Neural cell (in vitro differentiated cells): ENCODE data around the gene ZNF496. TPM values are rescaled to one million over a fixed set of nuclear protein-coding genes. Genes with fewer than 3 reads are reported as not detected.

Experiments
- H2AFZ ChIP-seq: fragments of 200-600, 300-800 bp; sonication (generic), shearing (Covaris generic); 2 replicates; pipeline ENCODE4 v1.6.0; 2014; ENCODE audit warnings: low read depth, mild to moderate bottlenecking, antibody characterized with exemption, low read length, moderate library complexity
- H3F3A ChIP-seq: fragments of 200-600 bp; shearing (Covaris generic); 2 replicates; pipeline ENCODE4 v1.6.1; 2016; ENCODE audit warnings: mild to moderate bottlenecking, moderate library complexity, mixed read lengths, antibody characterized with exemption, low read length; ENCODE audit not compliant: insufficient read depth, poor library complexity, severe bottlenecking
- H3K27ac ChIP-seq: fragments of 200-600, 300-800 bp; sonication (generic), shearing (Covaris generic); 2 replicates; pipeline ENCODE4 v1.5.1; 2014; ENCODE audit warnings: mild to moderate bottlenecking, low read length, moderate library complexity
- H3K27me3 ChIP-seq: fragments of 300-800, 200-600 bp; sonication (generic), shearing (Covaris generic); 2 replicates; pipeline ENCODE4 v1.6.0; 2014; ENCODE audit warnings: mild to moderate bottlenecking, low read depth, low read length, moderate library complexity; ENCODE audit not compliant: insufficient read depth
- H3K36me3 ChIP-seq: fragments of 300-800, 200-600 bp; sonication (generic), shearing (Covaris generic); 2 replicates; pipeline ENCODE4 v1.5.1; 2014; ENCODE audit warnings: mild to moderate bottlenecking, antibody characterized with exemption, low read length, moderate library complexity; ENCODE audit not compliant: insufficient read depth
- H3K4me2 ChIP-seq: fragments of 300-800, 200-600 bp; sonication (generic), shearing (Covaris generic); 2 replicates; pipeline ENCODE4 v1.6.0; 2014; ENCODE audit warnings: mild to moderate bottlenecking, low read length
- H3K4me3 ChIP-seq: fragments of 300-800, 200-600 bp; sonication (generic), shearing (Covaris generic); 2 replicates; pipeline ENCODE4 v1.5.1; 2014; ENCODE audit warnings: mild to moderate bottlenecking, low read length, moderate library complexity
- H3K79me2 ChIP-seq: fragments of 200-600 bp; shearing (Covaris generic); replicated peaks from 2 replicates; pipeline ENCODE4 v1.6.0; 2014; ENCODE audit warnings: mild to moderate bottlenecking, low read length, moderate library complexity; ENCODE audit not compliant: insufficient read depth
- H3K9ac ChIP-seq: fragments of 300-800, 200-600 bp; sonication (generic), shearing (Covaris generic); 2 replicates; pipeline ENCODE4 v1.6.1; 2016; ENCODE audit warnings: mild to moderate bottlenecking, low read length, mixed read lengths
- H3K9me2 ChIP-seq: fragments of 200-600 bp; shearing (Covaris generic); 2 replicates; pipeline ENCODE4 v1.6.1; 2016; ENCODE audit warnings: mild to moderate bottlenecking, low read length, mixed read lengths; ENCODE audit not compliant: insufficient read depth
- H3K9me3 ChIP-seq: fragments of 200-600, 300-800 bp; sonication (generic), shearing (Covaris generic); 2 replicates; pipeline ENCODE4 v1.6.1; 2016; ENCODE audit warnings: mild to moderate bottlenecking, mixed run types, low read length, moderate library complexity, mixed read lengths
- H4K20me1 ChIP-seq: fragments of 200-600 bp; shearing (Covaris generic); 2 replicates; pipeline ENCODE4 v1.6.1; 2016; ENCODE audit warnings: mild to moderate bottlenecking, mixed run types; ENCODE audit not compliant: insufficient read depth
- EP300 ChIP-seq: fragments of 450-650 bp; conservative IDR thresholded peaks from 2 replicates; pipeline ENCODE4 v1.6.1; 2014; ENCODE audit warnings: antibody characterized with exemption, mild to moderate bottlenecking, moderate library complexity; ENCODE audit not compliant: poor library complexity, severe bottlenecking
- EZH2 ChIP-seq: fragments of 200-600, 300-800 bp; shearing (Covaris generic), sonication (generic); IDR thresholded peaks from 2 replicates; pipeline ENCODE4 v1.6.1; 2014; ENCODE audit warnings: antibody characterized with exemption, low read length, borderline replicate concordance, mild to moderate bottlenecking; ENCODE audit not compliant: insufficient read depth, poor library complexity, severe bottlenecking
- POLR2AphosphoS5 ChIP-seq: IDR thresholded peaks from 2 replicates; pipeline ENCODE4 v1.6.1; 2012
- RAD21 ChIP-seq: fragments of 450-650 bp; conservative IDR thresholded peaks from 2 replicates; pipeline ENCODE4 v1.6.1; 2014; ENCODE audit warnings: antibody characterized with exemption, mild to moderate bottlenecking, moderate library complexity
- SMC3 ChIP-seq: fragments of 450-650 bp; conservative IDR thresholded peaks from 2 replicates; pipeline ENCODE4 v1.6.1; 2014; ENCODE audit warnings: antibody characterized with exemption, mild to moderate bottlenecking, moderate library complexity; ENCODE audit not compliant: poor library complexity
- TAF1 ChIP-seq: IDR thresholded peaks from 2 replicates; pipeline ENCODE4 v1.6.1; 2012; ENCODE audit warnings: low read depth
- polyA plus RNA-seq: library from polyadenylated mRNA; depleted of rRNA; stranded (reverse); fragments of >200 nt; gene quantifications from 2 replicates; pipeline ENCODE4 v1.2.3, GENCODE V29; 2014
- TF ChIP-seq, protein P1 (sequence below): fragments of 450-650 bp; IDR thresholded peaks from 2 replicates; pipeline ENCODE4 v1.5.1; 2014; ENCODE audit warnings: antibody characterized with exemption, mild to moderate bottlenecking, moderate library complexity; ENCODE audit not compliant: poor library complexity, severe bottlenecking
- TF ChIP-seq, protein P2 (sequence below): IDR thresholded peaks from 2 replicates; pipeline ENCODE4 v1.6.1; 2012; ENCODE audit warnings: borderline replicate concordance

Gene ZNF496
- polyA plus RNA-seq, 1 donor from 2014 or later, result 25.2 TPM

DNA sequence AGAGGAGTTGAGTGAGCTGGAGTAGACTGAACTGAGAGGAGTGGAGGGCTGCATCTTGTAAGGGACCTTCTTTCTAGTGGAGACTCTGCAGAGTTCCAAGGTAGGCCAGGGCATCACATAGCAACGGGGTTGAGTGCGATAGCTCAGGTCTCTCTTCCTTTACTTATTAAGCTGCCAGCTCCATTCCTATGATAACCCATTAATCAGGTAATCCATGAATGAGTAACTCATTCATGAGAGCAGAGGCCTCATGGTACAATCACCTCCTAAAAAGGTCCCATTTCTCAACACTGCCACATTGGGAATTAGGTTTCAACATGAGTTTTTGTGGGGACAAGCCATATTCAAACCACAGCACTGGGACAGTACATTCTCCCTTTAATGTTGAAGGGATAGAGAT, 54.5 kb downstream of the ZNF496 start (continued):
- no peak for TF ChIP-seq EZH2

DNA sequence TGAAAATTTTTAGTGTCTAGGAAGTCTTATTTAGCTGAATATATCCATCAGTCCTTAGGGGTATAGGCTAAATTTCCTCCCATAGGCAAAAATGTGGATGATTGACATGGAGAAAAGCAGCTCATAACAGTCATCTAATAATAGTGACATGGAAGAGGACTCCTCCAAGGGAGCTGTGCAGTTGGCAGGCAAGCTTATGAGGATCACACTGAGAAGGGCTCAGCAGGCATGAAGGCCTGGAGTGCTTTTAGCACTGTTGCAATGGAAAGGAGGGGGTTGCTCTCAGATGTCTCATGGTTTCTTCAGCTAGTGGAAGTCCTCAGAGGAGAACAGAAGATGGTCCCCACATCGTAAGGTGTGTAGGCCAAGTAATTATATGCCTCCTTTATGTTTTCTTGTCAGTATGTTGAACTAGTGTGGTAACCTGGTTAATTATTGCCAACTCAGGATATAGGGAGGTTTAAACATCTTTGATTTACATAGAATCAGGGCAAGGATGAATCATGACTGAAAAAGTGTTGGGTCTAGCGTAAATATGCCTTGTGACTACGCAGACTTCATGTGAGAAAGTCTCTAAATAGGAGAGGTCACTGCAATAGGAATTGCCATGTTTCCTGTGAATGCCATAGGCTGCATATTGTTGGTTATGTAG, 56.9 kb downstream of the ZNF496 start:
- Histone ChIP-seq H3K9me3 (peaks cover 3% of the 10 kb centered on the region), H3K4me3 (no peak overlapping the region), H3K36me3 (no peaks in the 10 kb centered on the region), H4K20me1 (no peaks in the 10 kb centered on the region), H3K9me2 (no peaks in the 10 kb centered on the region), H3F3A (no peaks in the 10 kb centered on the region), H3K27me3 (no peaks in the 10 kb centered on the region), H3K4me2 (no peak overlapping the region), H2AFZ (no peak overlapping the region), H3K79me2 (no peaks in the 10 kb centered on the region), H3K9ac (no peak overlapping the region), H3K27ac (no peak overlapping the region)
- no peak for TF ChIP-seq TAF1
- TF ChIP-seq EP300, result no peak
- TF ChIP-seq POLR2AphosphoS5, result no peak
- TF ChIP-seq EZH2, result no peak

DNA sequence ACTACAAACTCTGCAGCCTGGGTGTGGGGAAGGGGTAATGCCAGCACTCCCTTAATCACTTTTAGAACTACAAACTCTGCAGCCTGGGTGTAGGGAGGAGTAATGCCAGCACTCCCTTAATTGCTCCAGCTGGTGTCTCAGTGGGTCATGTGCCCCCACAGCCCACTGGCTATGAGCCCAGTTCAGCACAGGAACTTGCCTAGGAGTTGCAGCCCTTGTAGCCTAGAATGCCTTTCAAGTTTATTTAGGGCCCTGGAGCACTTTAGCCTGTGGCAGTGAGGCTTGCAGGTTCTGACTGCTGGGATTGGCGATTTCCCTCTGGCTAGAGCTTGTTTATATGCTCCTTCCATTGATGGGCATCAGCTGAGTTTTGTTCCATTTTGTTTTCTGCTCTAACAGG, 58.7 kb downstream of the ZNF496 start:
- H3K9me2 ChIP-seq, result no peaks in the 10 kb centered on the region
- H3K27me3 ChIP-seq, result no peaks in the 10 kb centered on the region
- H3K4me3 ChIP-seq, result no peak overlapping the region
- H3K27ac ChIP-seq, result no peak overlapping the region
- TF ChIP-seq EP300 (no peak), RAD21 (no peak)
- TF ChIP-seq, protein P1, sequence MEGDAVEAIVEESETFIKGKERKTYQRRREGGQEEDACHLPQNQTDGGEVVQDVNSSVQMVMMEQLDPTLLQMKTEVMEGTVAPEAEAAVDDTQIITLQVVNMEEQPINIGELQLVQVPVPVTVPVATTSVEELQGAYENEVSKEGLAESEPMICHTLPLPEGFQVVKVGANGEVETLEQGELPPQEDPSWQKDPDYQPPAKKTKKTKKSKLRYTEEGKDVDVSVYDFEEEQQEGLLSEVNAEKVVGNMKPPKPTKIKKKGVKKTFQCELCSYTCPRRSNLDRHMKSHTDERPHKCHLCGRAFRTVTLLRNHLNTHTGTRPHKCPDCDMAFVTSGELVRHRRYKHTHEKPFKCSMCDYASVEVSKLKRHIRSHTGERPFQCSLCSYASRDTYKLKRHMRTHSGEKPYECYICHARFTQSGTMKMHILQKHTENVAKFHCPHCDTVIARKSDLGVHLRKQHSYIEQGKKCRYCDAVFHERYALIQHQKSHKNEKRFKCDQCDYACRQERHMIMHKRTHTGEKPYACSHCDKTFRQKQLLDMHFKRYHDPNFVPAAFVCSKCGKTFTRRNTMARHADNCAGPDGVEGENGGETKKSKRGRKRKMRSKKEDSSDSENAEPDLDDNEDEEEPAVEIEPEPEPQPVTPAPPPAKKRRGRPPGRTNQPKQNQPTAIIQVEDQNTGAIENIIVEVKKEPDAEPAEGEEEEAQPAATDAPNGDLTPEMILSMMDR, result no peak
- no peak overlapping the region for H2AFZ ChIP-seq
- no peak overlapping the region for H3K9ac ChIP-seq
- no peaks in the 10 kb centered on the region for H4K20me1 ChIP-seq
- peaks cover 8% of the 10 kb centered on the region for H3K9me3 ChIP-seq
- no peaks in the 10 kb centered on the region for H3K36me3 ChIP-seq
- no peaks in the 10 kb centered on the region for H3F3A ChIP-seq
- no peaks in the 10 kb centered on the region for H3K79me2 ChIP-seq
- H3K4me2 ChIP-seq, result no peak overlapping the region

DNA sequence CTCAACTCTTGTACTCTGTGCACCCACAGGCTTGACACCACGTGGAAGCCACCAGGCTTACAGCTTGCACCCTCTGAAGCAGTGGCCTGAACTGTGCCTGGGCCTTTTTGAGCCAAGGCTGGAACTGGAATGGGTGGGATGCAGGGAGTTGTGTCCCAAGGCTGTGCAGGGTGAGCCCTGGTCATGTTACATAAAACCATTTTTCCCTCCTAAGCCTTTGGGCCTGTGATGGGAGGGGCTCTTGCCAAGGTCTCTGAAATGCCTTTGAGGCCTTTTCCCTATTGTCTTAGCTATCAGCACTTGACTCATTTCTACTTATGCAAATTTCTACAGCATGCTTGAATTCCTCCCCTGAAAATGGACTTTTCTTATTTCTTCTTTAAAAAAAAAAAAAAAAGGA, 61.7 kb downstream of the ZNF496 start:
- no peak overlapping the region for H2AFZ ChIP-seq
- TF ChIP-seq, protein P2, sequence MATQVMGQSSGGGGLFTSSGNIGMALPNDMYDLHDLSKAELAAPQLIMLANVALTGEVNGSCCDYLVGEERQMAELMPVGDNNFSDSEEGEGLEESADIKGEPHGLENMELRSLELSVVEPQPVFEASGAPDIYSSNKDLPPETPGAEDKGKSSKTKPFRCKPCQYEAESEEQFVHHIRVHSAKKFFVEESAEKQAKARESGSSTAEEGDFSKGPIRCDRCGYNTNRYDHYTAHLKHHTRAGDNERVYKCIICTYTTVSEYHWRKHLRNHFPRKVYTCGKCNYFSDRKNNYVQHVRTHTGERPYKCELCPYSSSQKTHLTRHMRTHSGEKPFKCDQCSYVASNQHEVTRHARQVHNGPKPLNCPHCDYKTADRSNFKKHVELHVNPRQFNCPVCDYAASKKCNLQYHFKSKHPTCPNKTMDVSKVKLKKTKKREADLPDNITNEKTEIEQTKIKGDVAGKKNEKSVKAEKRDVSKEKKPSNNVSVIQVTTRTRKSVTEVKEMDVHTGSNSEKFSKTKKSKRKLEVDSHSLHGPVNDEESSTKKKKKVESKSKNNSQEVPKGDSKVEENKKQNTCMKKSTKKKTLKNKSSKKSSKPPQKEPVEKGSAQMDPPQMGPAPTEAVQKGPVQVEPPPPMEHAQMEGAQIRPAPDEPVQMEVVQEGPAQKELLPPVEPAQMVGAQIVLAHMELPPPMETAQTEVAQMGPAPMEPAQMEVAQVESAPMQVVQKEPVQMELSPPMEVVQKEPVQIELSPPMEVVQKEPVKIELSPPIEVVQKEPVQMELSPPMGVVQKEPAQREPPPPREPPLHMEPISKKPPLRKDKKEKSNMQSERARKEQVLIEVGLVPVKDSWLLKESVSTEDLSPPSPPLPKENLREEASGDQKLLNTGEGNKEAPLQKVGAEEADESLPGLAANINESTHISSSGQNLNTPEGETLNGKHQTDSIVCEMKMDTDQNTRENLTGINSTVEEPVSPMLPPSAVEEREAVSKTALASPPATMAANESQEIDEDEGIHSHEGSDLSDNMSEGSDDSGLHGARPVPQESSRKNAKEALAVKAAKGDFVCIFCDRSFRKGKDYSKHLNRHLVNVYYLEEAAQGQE, result no peak
- TF ChIP-seq SMC3, result no peak
- H3K27ac ChIP-seq, result no peak overlapping the region

More for the DNA sequence above, 61.7 kb downstream of the ZNF496 start:
- H3K27me3 ChIP-seq, result no peaks in the 10 kb centered on the region
- H3K9me3 ChIP-seq, result peaks cover 8% of the 10 kb centered on the region
- no peaks in the 10 kb centered on the region for H4K20me1 ChIP-seq
- no peaks in the 10 kb centered on the region for H3K9me2 ChIP-seq
- H3K9ac ChIP-seq, result no peak overlapping the region
- no peaks in the 10 kb centered on the region for H3K36me3 ChIP-seq
- H3K4me3 ChIP-seq, result no peak overlapping the region
- no peaks in the 10 kb centered on the region for H3K79me2 ChIP-seq
- H3K4me2 ChIP-seq, result no peak overlapping the region
- no peaks in the 10 kb centered on the region for H3F3A ChIP-seq
